Transverse colon (tissue), 4 donors: ENCODE measurements around the gene LGALS7.

ENCODE experiments used
- CTCF ChIP-seq, 5 experiments: fragments of 200-600 bp in 3 of 5; fragments of 450-650 bp in 2 of 5; sonication (generic) in 3 of 5; IDR thresholded peaks; 1 replicate in 2 of 5; 2 replicates in 3 of 5; pipeline ENCODE4 v1.5.1; 2016 to 2017; ENCODE audit warnings: antibody characterized with exemption in 5 of 5, inconsistent platforms in 3 of 5, mild to moderate bottlenecking in 2 of 5, moderate library complexity in 1 of 5
- POLR2A ChIP-seq: fragments of 450-650 bp; IDR thresholded peaks from one replicate; pipeline ENCODE4 v1.6.1; 2016; ENCODE audit warnings: antibody characterized with exemption, mild to moderate bottlenecking, moderate library complexity
- POLR2AphosphoS5 ChIP-seq, 3 donors: sonication (generic); formaldehyde crosslinking; IDR thresholded peaks; one replicate each; pipeline ENCODE4 v1.6.1; 2016; ENCODE audit warnings: antibody characterized with exemption in 3 of 3

- TF ChIP-seq CTCF (IDR thresholded peaks at IDR 0.05) (no peak), POLR2A (no peak), POLR2AphosphoS5 (IDR thresholded peaks at IDR 0.05) (no peak)
These were observed 44.4 kb downstream of the LGALS7 start for GRCh38 chr19:38728752-38729541.
